GM10847 (cell line): ENCODE results near the gene PHF14.

Experiments
- POLR2A ChIP-seq: IDR thresholded peaks from 2 replicates; pipeline ENCODE4 v1.6.1; 2011; ENCODE audit not compliant: insufficient read length; ENCODE audit errors: extremely low read depth

The PHF14 gene

GRCh38 chr7:11082552-11083213, 109.0 kb downstream of the PHF14 start:
- no peak for TF ChIP-seq POLR2A

- no peak for TF ChIP-seq POLR2A
Observed at GRCh38 chr7:11083214-11083568, 109.5 kb downstream of the PHF14 start.

- TF ChIP-seq POLR2A, result no peak
Observed at GRCh38 chr7:11104578-11104977, 130.9 kb downstream of the PHF14 start.

GRCh38 chr7:11109659-11110058, 136.0 kb downstream of the PHF14 start:
- TF ChIP-seq POLR2A, result no peak

- TF ChIP-seq POLR2A, result no peak
Observed at GRCh38 chr7:11120068-11120664, 146.5 kb downstream of the PHF14 start.

GRCh38 chr7:11120675-11121220, 147.1 kb downstream of the PHF14 start:
- no peak for TF ChIP-seq POLR2A

- no peak for TF ChIP-seq POLR2A
Observed at GRCh38 chr7:11124856-11125559, 151.3 kb downstream of the PHF14 start.

- TF ChIP-seq POLR2A, result no peak
Observed at GRCh38 chr7:11127114-11127785, 153.6 kb downstream of the PHF14 start.

GRCh38 chr7:11127988-11128387, 154.3 kb downstream of the PHF14 start:
- no peak for TF ChIP-seq POLR2A

GRCh38 chr7:11128498-11128897, 154.8 kb downstream of the PHF14 start:
- no peak for TF ChIP-seq POLR2A

- no peak for TF ChIP-seq POLR2A
Observed at GRCh38 chr7:11130012-11130411, 156.3 kb downstream of the PHF14 start.

GRCh38 chr7:11130601-11131000, 156.9 kb downstream of the PHF14 start:
- no peak for TF ChIP-seq POLR2A

- no peak for TF ChIP-seq POLR2A
Observed at GRCh38 chr7:11133436-11133959, 159.8 kb downstream of the PHF14 start.

- no peak for TF ChIP-seq POLR2A
Observed at GRCh38 chr7:11135573-11135972, 161.9 kb downstream of the PHF14 start.

GRCh38 chr7:11141541-11141940, 167.9 kb downstream of the PHF14 start:
- TF ChIP-seq POLR2A, result no peak
